ENCODE results near the gene PLEKHH2. TPM values are rescaled to one million over a fixed set of nuclear protein-coding genes. Genes with fewer than 3 reads are reported as not detected.

The PLEKHH2 gene
- polyA plus RNA-seq, 1 donor: 14.7 TPM

DNA sequence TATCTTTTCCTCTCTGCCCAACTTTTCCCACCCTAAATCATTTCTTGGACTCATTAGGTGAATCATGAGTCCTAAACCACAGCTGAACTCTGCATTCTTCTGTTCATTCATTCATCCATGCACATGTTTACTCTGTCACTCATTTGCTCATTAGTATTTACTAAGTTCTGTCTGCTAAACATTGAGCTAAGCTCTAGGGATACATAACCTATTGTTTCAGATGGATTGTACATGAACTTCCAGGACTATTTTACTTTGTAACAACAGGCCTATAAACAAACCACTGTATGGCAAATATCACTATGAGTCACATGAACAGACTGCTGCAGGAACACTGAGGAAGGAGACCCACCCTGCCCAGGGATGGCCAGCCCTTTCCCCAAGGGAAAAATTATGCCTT is 122.1 kb downstream of the PLEKHH2 start:
- no peak overlapping the region for H3K27ac ChIP-seq (ENCODE audit: low read length)
- no peaks in the 10 kb centered on the region for H3K36me3 ChIP-seq (ENCODE audit: control insufficient read depth, insufficient read depth, low read length)
- no peaks in the 10 kb centered on the region for H3K4me1 ChIP-seq (ENCODE audit: control insufficient read depth, insufficient read depth, low read length)
- H3K9me3 ChIP-seq (ENCODE audit: control insufficient read depth, low read depth, low read length): no peaks in the 10 kb centered on the region
- H3K4me3 ChIP-seq (ENCODE audit: low read length): no peak overlapping the region
- no peak for DNase-seq
- H3K27me3 ChIP-seq (ENCODE audit: control insufficient read depth, insufficient read depth, low read length): no peaks in the 10 kb centered on the region

DNA sequence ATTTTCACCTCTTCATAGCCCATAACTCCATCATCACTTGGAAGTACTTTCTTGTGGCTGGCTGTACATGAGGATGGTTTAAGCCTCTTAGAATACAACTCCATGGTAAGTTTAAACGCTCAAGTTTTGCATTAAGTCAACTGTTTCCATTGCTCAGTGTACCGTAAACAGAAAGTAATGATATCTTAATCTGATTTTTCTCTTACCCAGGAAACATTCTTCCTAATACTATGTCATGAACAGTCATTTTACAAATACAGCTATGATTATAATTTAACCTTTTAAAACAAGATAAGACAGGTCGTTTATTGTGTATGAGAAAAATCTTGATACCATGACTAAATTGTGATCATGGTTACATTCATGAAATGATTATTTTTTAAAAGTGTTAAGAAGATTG is 125.2 kb downstream of the PLEKHH2 start:
- WGBS (ENCODE audit: insufficient coverage, low lambda C conversion rate): 10% methylated on average over 2 of the region's 3 CpGs
- Histone ChIP-seq H3K4me1 (ENCODE audit: control insufficient read depth, insufficient read depth, low read length) (peaks cover 11% of the 10 kb centered on the region), H3K9me3 (ENCODE audit: control insufficient read depth, low read depth, low read length) (no peaks in the 10 kb centered on the region), H3K27ac (ENCODE audit: low read length) (no peak overlapping the region), H3K27me3 (ENCODE audit: control insufficient read depth, insufficient read depth, low read length) (no peaks in the 10 kb centered on the region), H3K36me3 (ENCODE audit: control insufficient read depth, insufficient read depth, low read length) (no peaks in the 10 kb centered on the region), H3K4me3 (ENCODE audit: low read length) (no peak overlapping the region)
- no peak for DNase-seq

DNA sequence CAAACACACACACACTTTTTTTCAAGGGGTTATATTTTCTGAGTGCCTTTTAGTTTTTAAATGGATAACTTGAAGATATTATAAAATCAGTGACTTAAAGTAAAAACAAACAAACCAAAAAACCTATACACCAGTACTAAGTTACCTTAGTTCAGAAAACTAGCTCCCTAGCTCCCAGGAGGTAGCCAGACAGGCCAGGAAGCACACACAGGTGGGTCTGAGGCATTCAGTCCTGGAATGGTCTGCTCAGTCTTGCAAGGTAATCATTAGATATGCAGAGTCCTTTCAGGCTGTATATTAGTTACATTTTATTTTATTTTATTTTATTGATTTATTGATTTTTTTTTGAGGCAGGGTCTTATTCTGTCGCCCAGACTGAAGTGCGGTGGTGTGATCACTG is 126.0 kb downstream of the PLEKHH2 start:
- Histone ChIP-seq H3K27ac (ENCODE audit: low read length) (no peak overlapping the region), H3K4me3 (ENCODE audit: low read length) (no peak overlapping the region), H3K27me3 (ENCODE audit: control insufficient read depth, insufficient read depth, low read length) (no peaks in the 10 kb centered on the region), H3K9me3 (ENCODE audit: control insufficient read depth, low read depth, low read length) (no peaks in the 10 kb centered on the region), H3K4me1 (ENCODE audit: control insufficient read depth, insufficient read depth, low read length) (peaks cover 11% of the 10 kb centered on the region), H3K36me3 (ENCODE audit: control insufficient read depth, insufficient read depth, low read length) (no peaks in the 10 kb centered on the region)
- WGBS (ENCODE audit: insufficient coverage, low lambda C conversion rate): no CpG with 5 or more reads among the region's 2 CpGs
- no peak for DNase-seq

DNA sequence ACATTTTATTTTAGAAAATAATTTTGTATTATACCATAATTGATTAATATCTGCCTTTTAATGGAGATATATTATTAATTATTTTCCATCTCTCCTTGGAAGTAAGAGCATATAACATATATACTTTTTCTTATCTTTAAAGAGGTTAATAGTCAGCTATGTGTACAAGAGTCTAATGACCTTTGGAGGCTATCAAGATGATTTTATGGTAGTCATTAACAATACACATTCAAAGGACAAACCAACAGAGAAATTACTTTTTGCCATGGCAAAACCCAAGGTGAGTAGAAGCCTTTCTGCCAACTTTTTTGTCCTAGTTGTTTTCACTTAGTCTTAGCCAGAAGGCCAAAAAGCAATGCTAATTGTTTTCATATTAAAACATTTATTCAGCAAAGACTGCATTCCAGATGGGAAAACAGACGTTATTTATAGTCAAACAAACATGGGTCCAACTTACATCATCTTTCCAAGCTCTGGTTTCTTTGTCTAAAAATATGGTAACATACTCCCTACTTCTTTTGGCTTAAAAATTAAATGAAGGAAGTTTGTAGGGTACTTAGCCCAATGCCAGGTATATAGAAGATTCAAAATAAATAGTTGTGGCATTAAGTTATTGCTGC is 127.1 kb downstream of the PLEKHH2 start:
- no peak overlapping the region for H3K4me3 ChIP-seq (ENCODE audit: low read length)
- H3K27me3 ChIP-seq (ENCODE audit: control insufficient read depth, insufficient read depth, low read length): no peaks in the 10 kb centered on the region
- peak in 1 of 2 donors; percentile 71 for DNase-seq
- WGBS (ENCODE audit: insufficient coverage, low lambda C conversion rate): 17% methylated on average over 1 of the region's 1 CpG
- no peaks in the 10 kb centered on the region for H3K36me3 ChIP-seq (ENCODE audit: control insufficient read depth, insufficient read depth, low read length)
- H3K27ac ChIP-seq (ENCODE audit: low read length): peak overlapping the region; percentile 19
- H3K9me3 ChIP-seq (ENCODE audit: control insufficient read depth, low read depth, low read length): no peaks in the 10 kb centered on the region
- peaks cover 11% of the 10 kb centered on the region for H3K4me1 ChIP-seq (ENCODE audit: control insufficient read depth, insufficient read depth, low read length)

DNA sequence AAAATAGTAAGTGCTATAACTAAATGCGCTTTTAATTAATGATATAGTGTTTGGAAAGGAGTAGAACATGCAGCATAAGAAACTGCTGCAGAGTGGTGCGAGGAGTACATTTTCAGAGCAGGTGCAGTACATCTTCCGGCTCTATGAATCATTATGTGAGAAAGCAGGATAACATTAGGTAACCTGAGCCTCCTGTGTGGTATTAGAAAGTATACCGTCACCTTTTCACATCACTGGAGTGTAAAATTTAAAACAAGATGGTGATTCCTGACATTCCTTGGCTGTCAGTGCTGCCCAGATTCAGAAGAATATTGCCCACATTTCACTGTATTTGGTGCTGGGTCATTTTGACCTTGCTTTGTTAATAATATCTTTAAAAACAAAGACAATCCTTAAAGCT is 128.9 kb downstream of the PLEKHH2 start:
- DNase-seq: no peak
- H3K36me3 ChIP-seq (ENCODE audit: control insufficient read depth, insufficient read depth, low read length): no peaks in the 10 kb centered on the region
- 40% methylated on average over 1 of the region's 4 CpGs for WGBS (ENCODE audit: insufficient coverage, low lambda C conversion rate)
- H3K4me3 ChIP-seq (ENCODE audit: low read length): no peak overlapping the region
- H3K4me1 ChIP-seq (ENCODE audit: control insufficient read depth, insufficient read depth, low read length): peaks cover 11% of the 10 kb centered on the region
- no peak overlapping the region for H3K27ac ChIP-seq (ENCODE audit: low read length)
- no peaks in the 10 kb centered on the region for H3K9me3 ChIP-seq (ENCODE audit: control insufficient read depth, low read depth, low read length)
- H3K27me3 ChIP-seq (ENCODE audit: control insufficient read depth, insufficient read depth, low read length): no peaks in the 10 kb centered on the region

DNA sequence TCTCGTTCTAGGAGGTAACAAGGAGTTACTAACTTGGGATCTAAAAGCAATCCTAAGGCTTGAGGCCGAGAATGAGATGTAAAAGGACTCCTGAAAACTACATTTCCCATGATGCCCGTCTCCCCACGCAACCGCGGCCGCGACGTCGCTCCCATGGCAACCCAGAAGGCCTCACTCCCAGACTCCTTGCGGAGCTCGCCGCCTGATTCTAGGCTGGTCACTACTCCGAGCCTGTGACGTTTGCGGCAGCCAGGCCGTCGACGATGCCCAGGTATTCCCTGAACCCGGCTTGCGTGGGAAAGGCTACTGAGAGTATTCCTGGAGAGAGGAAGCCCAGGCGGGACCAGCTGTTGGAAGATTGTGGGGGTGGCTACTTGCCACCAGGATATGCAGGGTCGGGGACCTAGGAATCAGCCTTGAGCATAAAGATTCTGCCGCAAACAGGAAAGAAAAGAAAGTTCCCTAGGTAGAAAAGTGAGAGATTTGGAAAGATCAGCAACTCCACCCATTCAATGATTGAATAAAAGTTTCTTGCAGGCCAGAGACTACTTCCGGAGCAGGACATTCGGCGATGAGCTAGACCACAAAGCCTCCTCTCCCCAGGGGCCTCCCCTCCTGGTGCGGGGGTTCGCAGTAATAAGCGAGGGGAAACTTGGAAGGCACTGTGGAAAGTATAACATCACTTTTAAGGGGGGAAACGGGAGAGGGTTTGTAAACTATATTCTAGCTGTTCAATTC is 137.0 kb downstream of the PLEKHH2 start, which contains the start of gene DYNC2LI1:
TSS of gene DYNC2LI1 (plus strand) at position 164 of the 738 bp plus-strand sequence. CDS start at position 264, 100 bp downstream.
- Histone ChIP-seq H3K27ac (ENCODE audit: low read length) (peak within 1 kb of the TSS; percentile 91), H3K4me3 (ENCODE audit: low read length) (peak within 1 kb of the TSS; percentile 74), H3K4me1 (ENCODE audit: control insufficient read depth, insufficient read depth, low read length) (no peaks in the 10 kb centered on the region), H3K9me3 (ENCODE audit: control insufficient read depth, low read depth, low read length) (no peaks in the 10 kb centered on the region), H3K27me3 (ENCODE audit: control insufficient read depth, insufficient read depth, low read length) (no peaks in the 10 kb centered on the region), H3K36me3 (ENCODE audit: control insufficient read depth, insufficient read depth, low read length) (peaks cover 7% of the 10 kb centered on the region)
- peak; percentile 91 to 95 for DNase-seq
- no CpG with 5 or more reads among the region's 31 CpGs for WGBS (ENCODE audit: insufficient coverage, low lambda C conversion rate)

DNA sequence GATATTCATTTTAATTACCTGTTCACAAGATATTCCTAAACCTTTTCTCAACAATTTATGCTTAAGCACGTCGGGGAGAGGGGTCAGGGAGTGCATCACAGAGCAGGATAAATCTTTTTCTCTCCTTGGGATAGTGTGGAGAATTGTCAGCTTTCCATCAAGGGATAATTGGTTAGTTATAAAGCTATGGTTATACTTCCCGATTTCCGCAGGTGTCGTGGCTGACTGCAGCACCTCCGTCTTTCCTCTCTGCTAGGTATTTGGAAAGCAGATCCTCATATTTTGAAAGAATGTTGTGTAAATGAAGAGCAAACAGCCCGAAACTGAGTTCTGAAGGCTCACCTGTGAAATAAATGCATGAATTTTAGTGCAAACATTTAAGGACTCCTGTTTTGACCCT is 137.6 kb downstream of the PLEKHH2 start:
- peak overlapping the region; percentile 74 for H3K4me3 ChIP-seq (ENCODE audit: low read length)
- DNase-seq: no peak
- WGBS (ENCODE audit: insufficient coverage, low lambda C conversion rate): 0% methylated on average over 2 of the region's 7 CpGs
- H3K4me1 ChIP-seq (ENCODE audit: control insufficient read depth, insufficient read depth, low read length): no peaks in the 10 kb centered on the region
- peaks cover 10% of the 10 kb centered on the region for H3K36me3 ChIP-seq (ENCODE audit: control insufficient read depth, insufficient read depth, low read length)
- no peaks in the 10 kb centered on the region for H3K27me3 ChIP-seq (ENCODE audit: control insufficient read depth, insufficient read depth, low read length)
- H3K27ac ChIP-seq (ENCODE audit: low read length): peak overlapping the region; percentile 91
- no peaks in the 10 kb centered on the region for H3K9me3 ChIP-seq (ENCODE audit: control insufficient read depth, low read depth, low read length)

DNA sequence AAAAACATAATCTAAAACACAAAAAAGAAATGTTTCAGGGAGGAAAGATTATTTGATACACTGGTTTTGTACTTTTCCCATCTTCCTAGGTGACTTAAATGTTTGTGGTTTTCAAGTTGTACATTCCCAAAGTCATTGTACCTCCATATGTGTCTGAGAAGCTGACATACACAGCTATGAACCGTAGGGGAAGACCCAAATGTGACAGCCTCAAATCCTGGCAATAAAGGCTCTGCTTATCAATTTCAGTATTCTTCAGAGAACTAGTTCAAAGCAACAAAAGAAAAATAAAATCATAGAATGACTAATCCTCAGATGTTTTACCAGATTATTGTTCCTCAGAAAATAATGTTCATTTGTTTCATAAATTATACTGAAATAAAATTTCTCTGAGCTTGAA is 139.3 kb downstream of the PLEKHH2 start:
- no peaks in the 10 kb centered on the region for H3K9me3 ChIP-seq (ENCODE audit: control insufficient read depth, low read depth, low read length)
- no peak for DNase-seq
- H3K36me3 ChIP-seq (ENCODE audit: control insufficient read depth, insufficient read depth, low read length): peaks cover 15% of the 10 kb centered on the region

DNA sequence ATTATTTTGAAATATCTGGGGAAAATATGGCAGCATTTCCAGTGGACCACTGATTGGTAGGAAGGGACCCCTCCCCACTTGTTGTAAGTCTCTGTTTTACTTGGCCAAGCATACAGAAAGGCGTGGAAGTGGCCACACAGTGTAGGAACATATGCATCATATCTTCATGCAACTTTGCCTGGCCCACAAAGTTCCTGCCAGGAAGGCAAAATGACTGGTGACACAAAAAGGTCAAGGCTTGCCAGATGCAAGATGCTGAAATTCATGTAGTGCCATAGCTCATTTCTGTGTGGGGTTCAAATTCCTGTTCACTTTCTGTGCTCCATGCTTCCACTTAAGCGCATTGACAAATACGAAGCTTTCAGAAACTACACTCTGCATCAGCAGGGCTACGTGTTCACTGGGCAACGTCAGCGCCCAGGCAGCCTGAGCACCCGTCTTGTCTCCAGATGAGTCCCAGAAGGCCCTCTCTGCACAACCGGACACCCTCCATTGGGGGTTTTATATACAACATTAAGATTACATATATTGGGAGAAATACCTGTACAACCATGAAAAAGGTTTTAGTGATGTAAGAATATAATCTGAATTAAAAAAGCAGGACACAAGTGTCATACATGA is 140.4 kb downstream of the PLEKHH2 start:
- Histone ChIP-seq H3K27ac (ENCODE audit: low read length) (no peak overlapping the region), H3K27me3 (ENCODE audit: control insufficient read depth, insufficient read depth, low read length) (no peaks in the 10 kb centered on the region), H3K36me3 (ENCODE audit: control insufficient read depth, insufficient read depth, low read length) (peaks cover 15% of the 10 kb centered on the region), H3K9me3 (ENCODE audit: control insufficient read depth, low read depth, low read length) (no peaks in the 10 kb centered on the region), H3K4me3 (ENCODE audit: low read length) (no peak overlapping the region), H3K4me1 (ENCODE audit: control insufficient read depth, insufficient read depth, low read length) (no peaks in the 10 kb centered on the region)
- no peak for DNase-seq
- WGBS (ENCODE audit: insufficient coverage, low lambda C conversion rate): no CpG with 5 or more reads among the region's 8 CpGs

More for the DNA sequence above, 139.3 kb downstream of the PLEKHH2 start:
- H3K27ac ChIP-seq (ENCODE audit: low read length): no peak overlapping the region
- no peak overlapping the region for H3K4me3 ChIP-seq (ENCODE audit: low read length)
- WGBS (ENCODE audit: insufficient coverage, low lambda C conversion rate): 100% methylated on average over 1 of the region's 1 CpG
- no peaks in the 10 kb centered on the region for H3K27me3 ChIP-seq (ENCODE audit: control insufficient read depth, insufficient read depth, low read length)
- H3K4me1 ChIP-seq (ENCODE audit: control insufficient read depth, insufficient read depth, low read length): no peaks in the 10 kb centered on the region

DNA sequence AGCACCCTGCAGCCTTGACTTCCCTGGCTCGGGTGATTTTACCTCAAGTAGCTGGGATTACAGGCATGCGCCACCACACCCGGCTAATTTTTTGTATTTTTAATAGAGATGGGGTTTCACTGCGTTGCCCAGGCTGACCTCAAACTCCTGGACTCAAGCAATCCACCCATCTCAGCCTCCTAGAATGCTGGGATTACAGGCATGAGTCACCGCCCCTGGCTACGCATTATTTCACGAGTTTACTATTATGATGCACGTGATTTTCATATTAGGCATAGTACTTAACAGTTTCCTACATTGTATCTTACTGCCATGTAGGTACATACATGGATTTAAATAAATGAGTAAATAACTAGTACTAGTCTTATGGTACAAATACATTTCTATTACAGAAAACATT is 141.2 kb downstream of the PLEKHH2 start:
- Histone ChIP-seq H3K27me3 (ENCODE audit: control insufficient read depth, insufficient read depth, low read length) (no peaks in the 10 kb centered on the region), H3K4me3 (ENCODE audit: low read length) (no peak overlapping the region), H3K27ac (ENCODE audit: low read length) (no peak overlapping the region), H3K4me1 (ENCODE audit: control insufficient read depth, insufficient read depth, low read length) (no peaks in the 10 kb centered on the region), H3K36me3 (ENCODE audit: control insufficient read depth, insufficient read depth, low read length) (peaks cover 15% of the 10 kb centered on the region), H3K9me3 (ENCODE audit: control insufficient read depth, low read depth, low read length) (no peaks in the 10 kb centered on the region)
- WGBS (ENCODE audit: insufficient coverage, low lambda C conversion rate): no CpG with 5 or more reads among the region's 8 CpGs
- no peak for DNase-seq

Measured in large intestine (tissue), 3 donors.